GM21390 (cell line): ENCODE measurements around the gene SLC6A13.
"Not testable (repeated sequence)": the region's sequence is repeated elsewhere in the genome, so short reads cannot be mapped to it uniquely, and the experiment has no call there.

Experiments used
- ATAC-seq: cut with Tn5 transposase; IDR thresholded peaks from one replicate; pipeline ENCODE4 v1.9.1; 2021; ENCODE audit not compliant: unreplicated experiment

The SLC6A13 gene

DNA sequence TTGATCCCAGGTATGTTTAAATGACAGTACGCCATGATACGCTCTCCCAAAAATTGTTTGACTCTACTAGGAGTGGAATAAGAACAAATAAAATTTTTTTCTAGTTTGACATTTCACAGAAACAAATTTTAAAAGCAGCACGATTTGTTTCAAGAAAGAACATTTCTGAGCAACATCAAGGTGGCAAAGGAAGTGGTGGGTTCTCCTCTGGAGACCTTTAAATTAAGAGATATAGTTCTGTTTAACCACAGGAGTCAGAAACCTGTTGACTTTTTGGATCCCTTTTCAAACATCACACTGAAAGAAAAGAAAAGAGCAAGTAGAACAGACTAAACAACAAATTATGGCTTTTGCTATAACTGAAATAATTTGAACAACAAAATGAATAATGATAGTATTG lies 2.5 kb upstream of the SLC6A13 start:
- no peak for ATAC-seq

DNA sequence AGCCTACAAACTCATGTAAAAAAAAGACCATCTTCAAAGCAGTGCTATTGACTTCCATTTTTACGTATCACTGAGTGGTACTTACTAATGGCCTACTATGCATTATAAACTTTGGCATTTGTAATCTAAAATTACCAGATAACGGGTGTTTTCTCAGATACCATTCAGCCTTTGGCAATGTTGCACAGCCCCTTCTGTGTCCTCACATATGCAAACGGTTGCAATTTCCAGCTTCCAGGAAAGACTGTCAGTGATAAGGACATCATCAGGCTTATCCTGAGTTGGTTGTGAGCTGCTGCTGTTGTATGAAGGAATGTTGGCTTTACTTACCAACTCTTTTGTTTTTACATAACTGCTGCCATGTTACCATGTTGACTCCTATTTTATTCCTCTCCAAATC lies 1.6 kb upstream of the SLC6A13 start:
- no peak for ATAC-seq

DNA sequence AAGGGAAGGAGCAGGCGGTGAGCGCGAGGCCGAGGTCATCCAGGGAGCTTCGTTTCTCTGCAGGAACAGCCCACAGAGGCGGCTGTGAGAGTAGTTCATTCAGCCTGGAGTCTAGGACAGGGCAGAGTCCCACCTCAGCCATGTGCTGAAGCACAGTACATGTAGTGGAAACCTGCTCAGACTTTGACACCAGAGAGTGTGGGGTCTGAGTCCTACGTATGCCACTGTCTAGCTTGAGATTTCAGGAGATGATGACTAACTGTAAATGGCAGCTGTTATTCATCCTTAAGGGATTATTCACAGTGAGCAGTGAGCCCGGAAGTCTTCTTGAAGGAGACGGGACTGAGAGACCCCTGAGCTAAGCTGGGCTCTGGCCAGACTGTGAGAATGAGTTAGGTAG lies 938 bp upstream of the SLC6A13 start:
- ATAC-seq = no peak

DNA sequence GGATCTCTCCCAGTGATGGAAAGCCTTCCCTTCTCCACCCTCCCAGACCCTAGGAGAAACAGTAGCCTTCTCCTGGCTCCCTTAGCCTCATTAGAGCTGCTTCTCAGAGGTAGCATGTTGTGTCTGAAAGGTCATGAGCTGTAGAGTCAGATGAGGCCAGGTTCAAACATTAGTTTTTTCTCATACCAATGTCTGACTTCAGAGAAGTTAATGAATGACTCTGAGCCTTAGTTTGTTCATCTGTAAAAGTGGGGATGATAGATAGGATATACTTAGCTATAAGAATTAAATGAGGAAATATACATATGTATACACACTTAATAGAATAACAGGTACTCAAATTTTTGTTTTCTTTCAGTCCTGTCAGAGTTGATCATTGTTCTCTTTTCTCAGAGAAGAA lies 523 bp downstream of the SLC6A13 start:
- ATAC-seq = no peak

DNA sequence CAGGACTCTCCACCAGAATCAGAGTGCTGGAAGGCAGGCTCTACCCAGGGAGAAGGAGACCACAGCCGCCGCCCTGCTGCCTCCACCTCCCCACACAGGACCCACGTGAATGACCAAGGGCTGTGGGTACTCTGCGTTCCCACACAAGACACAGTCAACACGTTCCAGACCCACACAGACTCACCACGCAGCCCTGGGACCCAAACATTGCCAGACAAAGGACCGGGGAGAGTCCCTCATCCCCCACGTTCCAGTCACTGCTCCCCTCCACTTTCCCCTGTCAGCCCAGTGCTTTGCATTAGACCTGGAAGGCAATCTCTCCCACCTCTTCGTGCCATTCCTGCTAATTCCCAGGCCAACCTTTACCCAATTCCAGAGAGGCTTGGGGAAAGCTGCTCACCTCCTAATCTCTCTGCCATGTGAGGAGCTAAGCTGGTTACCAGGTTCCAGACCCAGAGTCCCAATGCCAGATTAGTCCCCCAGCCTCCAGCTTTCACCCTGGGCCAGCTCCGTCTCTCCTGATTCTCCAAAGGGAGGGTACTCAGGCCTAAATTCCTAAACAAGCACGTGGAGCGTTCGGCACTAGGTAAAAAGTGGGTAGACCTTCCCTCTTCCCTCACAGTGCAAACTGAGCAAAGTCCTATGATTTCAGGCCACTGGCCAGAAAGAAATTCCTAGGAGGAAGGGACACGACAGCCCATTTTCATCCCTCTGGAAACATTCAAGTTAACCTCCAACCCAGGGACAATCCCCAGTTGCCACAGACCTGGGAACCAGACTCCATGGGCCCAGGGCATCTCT lies 4.9 kb downstream of the SLC6A13 start:
- no peak for ATAC-seq

DNA sequence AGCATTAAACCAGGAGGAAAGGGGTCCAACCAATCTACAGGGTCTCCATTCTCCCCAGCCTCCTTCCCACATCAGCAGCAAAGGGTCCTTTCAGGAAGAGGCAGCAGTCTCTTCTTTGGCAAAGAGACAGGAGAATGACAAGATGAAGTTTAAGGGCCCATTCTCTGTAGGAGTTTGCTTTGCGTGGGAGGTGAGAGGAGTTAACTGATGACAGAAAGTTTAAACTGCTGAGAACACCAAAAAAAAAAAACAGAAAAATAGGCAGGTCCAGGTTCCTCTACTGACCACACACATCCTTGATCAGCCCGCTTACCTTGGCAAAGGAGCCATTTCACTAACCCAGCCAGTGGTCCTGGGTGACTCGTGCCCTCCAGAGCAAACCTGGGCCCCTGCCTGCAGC lies 5.7 kb downstream of the SLC6A13 start:
- no peak for ATAC-seq

DNA sequence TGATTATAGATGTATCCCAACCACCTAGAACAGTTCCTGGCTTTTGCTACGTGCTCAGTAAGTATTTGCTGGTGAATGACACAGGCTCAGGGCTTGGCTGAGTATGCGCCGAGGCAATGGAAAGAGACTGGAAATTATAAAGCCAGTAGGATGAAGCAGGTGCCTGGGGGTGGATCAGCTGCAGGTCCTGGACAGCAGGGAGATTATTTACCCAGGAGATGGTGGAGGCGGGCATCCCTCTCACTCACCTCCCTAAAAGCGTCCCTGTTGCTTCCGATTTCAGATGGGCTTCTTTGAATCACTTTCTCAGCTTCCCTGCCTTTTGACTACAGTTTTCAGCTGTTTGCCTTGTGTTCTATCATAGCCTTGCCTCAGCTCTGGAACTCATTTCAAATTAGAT lies 6.4 kb downstream of the SLC6A13 start:
- ATAC-seq = no peak

DNA sequence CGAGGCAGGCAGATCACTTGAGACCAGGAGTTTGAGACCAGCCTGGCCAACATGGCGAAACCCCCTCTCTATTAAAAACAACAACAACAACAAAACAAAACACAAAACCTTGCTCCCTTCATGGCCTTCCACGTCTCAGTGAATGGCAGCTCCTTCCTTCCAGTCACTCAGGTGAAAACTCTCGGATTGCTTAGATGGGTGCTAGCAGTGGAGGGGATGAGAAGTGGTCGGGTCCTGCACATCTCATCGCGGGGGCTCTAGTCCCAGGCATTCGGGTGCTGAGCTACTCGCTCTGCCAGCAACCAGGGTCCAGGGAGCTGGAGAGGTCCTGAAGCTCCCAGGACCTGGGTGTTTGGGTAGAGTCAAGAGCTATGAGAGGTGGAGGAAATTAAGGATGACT lies 7.7 kb downstream of the SLC6A13 start:
- ATAC-seq = no peak

DNA sequence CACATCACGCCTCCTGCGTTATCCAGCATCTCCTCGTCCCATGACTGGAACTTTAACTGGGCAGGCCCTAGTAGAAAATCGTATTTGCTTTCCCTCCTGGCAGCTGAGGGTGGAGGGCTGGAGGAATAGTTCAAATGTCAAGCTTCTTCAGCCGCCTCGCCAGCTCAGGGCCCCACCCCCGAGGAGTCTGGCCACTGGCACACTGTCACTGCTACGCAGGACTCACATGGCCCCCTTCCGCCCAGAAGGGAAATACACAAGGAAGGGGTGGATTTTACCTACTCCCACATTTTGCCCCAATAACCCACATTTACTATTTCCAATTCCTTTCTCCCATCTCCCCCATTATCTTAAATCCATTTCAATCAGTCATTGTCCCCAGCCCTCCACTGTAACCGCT lies 8.6 kb downstream of the SLC6A13 start:
- no peak for ATAC-seq

DNA sequence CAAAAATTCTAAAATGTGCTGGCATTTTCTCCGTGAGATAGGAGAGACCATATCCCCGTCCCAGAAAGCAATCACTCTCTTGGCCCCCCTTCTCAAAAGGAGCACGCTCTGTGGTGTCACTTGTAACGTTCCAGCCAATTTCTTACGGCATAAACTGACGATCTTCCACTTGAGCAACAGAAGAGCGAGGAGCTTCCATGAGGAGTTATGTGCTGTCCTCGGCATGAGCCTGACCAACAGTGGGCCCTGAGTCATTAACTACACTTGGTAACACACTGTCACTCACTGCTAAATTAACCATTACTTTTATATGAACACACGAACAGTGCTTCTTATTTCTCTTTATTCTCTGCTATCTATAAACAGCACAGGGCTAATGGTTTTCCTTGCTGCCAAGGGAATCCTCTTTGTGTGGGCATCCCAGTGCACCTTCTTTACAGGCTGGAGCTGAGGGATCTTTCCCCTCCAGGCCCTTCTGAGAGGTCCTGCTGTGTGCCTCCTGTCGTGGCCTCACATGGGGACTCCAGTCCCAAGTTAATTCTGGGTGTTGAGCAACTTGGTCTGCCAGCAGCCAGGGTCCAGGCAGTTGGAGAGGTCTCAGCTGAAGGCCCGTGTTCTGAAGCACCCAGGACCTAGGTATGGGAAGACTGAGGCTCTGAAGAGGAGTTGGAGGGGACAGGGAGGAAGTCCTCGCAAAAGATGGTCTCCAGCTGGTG lies 9.4 kb downstream of the SLC6A13 start:
- no peak for ATAC-seq

DNA sequence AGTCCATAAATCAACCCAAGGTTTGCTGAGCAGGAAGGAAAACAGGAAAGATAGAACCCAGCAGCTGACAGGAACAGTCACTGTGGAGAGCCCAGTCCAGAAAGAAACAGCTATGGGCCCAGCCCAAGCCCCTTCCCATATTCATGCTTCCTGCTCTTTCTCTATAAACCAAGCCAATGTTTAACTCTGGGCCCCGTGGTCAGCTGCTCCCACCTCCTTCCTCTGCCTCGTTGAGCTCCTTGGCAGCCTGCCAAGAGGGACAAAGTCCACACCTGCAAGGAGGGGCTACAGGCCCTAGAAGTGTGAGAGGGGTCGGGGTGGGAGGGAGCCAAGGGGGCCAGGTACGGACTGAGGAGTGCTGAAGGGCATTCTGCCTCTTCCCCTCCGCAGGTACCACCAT lies 10.0 kb downstream of the SLC6A13 start:
- no peak for ATAC-seq

DNA sequence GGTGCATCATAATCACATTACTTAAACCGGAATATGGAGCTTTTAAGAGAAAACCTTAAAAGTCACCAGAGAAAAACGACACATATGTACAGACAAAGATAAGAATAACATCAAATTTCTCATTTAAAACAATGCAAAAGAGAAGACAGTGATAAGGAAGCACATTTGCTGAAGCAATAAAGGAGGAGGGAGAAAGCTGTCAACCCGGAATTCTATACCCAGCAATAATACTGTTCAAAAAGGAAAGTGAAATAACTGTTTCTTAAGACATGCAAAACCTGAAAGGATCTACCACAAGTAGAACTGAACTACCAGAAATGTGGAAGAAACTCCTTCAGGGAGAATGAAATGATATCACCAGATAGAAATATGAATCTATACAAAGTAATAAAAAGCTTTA lies 15.4 kb downstream of the SLC6A13 start:
- no peak for ATAC-seq

DNA sequence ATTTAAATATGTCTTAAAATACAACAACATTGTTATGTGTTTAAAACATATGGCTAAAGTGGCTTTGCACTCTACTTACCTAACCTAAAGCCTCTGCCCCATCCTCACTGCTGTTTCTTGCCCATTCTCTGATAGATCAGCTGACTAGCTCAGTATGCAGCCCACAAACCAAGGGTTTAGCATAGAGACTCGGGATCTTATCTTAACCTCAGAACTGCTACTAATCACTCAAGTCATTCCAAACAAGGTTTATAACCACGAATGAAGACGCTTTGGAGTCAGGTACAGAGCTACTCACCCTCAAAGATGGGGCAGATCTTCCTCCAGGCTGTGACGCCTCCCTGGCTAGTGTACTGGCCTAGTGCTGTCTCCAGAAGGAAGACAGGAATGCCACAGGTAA lies 19.3 kb downstream of the SLC6A13 start:
- no peak for ATAC-seq

DNA sequence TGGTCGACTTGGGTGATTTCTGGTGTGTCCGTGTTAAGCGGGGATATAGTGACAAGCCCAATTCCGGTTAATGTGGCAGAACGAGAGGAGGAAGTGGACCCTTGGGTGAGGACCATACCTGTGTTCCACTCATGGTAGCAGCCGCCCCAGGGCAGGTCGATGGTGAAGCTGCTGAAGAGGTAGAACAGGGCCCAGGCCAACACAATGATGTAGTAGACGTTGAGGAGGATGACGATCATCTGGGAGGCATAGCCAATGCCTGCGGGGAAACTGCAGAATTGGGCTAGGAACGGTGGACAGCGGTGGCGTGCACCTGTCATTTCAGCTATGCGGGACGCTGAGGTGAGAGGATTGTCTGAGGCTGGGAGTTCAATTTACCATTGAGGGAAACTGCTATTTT lies 20.1 kb downstream of the SLC6A13 start:
- no peak for ATAC-seq

DNA sequence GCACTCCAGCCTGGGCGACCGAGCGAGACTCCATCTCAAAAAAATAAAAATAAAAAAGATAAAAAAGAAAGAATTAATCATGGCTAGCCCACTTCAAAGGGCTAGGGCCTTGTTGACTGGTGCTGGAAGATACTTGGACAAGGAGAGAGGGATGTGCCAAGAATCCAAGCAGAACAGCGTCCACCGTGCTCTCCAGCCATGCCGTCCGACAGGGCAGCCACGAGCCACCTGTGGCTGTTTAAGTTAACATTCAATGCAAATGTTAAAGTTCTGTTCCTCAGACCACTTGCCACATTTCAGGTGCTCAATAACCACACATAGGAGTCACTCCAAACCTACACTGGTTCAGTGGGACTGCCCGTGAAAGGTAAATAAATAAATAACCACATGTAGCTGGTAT lies 21.4 kb downstream of the SLC6A13 start:
- ATAC-seq = no peak

DNA sequence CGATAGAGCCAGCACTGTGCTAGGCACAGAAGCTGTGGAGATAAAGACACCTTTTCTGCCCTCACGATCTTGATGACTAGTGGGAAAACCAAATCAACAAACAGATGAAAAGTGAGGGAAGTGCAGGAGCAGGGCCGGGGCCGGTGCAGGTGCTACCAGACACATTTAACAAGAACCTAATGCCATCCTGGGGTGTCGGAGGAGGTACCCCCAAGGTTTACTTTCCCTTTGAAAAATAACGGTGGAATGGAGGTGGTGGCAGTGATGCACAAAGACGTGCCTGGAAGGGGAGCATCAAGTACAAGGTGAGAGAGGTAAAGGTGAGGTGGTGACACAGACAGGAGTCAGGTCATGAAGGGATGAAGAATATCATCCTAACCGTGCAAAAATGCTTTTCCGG lies 22.1 kb downstream of the SLC6A13 start:
- ATAC-seq = no peak

DNA sequence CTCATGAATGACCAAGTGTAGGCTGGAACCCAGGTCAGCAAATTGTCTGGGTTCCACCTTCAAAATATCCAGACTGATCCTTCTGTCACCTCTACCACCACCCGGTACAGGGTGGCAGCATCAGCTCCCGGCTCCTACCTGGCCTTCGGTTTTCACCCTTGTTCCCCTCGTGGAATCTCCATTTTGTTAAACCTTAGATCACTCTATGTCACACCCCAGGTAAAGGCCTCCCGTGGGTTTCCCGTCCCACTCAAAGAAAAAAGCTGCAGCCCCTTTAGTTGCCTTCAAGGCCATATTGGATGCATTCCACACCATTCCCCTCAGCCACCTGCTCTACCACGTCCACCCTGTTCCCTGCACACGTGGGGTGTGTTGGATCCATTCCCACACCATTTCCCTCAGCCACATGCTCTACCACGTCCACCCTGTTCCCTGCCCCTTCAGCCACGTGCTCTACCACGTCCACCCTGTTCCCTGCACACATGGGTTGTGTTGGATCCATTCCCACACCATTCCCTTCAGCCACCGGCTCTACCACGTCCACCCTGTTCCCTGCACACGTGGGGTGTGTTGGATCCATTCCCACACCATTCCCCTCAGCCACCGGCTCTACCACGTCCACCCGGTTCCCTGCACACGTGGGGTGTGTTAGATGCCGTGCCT lies 23.8 kb downstream of the SLC6A13 start:
- ATAC-seq = no peak

DNA sequence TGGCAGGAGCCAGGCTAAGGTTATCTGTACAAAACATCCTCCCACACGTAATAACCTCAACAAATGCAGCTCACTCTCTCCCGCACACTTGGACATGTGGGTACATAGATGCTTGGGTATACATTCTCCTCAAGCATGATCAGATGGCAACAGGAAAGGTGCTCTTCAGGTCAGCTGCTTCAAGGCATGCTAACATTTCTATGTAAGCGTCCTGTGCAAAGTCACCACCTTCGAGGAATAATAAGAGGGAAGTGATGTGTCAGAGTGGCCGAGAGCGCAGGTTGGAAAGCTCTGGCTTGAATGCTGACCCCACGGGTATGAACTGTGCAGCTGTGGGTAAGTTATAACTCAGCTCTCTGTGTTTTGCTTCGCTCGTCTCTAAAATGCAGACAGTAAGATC lies 24.5 kb downstream of the SLC6A13 start:
- ATAC-seq = no peak

DNA sequence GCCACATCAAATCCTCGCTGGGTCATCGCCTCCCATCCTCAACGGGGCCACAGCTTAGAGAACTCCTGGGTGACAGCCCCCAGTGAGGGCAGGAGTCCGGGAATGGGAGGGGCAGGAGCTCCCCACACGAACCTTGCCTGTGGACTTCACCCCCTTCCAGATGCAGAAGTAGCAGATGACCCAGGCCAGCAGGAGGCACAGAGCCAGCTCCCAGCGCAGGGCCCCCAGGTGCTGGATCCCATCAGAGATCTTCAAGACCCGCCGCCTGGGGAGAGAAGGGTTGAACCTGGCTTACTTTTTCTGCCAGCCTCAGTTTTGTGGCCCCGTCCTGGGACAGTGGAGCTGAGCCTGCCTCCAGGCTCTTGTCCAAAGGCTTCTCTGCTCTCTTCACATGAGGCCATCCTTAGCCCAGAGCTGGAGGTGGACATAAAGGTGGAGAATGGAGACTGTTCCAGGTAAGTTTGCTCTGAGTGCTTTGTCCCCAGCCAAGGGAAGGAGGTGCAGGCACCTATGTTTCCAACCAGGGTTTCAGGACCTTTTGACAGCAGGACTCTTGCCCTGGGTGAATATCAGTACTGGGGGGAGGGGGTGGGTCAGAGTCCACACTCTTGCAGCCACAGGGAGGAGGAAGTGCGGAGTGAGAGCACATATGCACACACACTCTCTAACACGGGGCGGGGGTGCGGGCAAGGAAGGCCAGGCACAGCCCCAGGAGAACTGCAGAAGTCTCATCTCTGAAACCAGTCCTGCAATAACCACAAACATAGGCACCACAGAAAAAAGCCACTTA lies 25.4 kb downstream of the SLC6A13 start:
- no peak for ATAC-seq

DNA sequence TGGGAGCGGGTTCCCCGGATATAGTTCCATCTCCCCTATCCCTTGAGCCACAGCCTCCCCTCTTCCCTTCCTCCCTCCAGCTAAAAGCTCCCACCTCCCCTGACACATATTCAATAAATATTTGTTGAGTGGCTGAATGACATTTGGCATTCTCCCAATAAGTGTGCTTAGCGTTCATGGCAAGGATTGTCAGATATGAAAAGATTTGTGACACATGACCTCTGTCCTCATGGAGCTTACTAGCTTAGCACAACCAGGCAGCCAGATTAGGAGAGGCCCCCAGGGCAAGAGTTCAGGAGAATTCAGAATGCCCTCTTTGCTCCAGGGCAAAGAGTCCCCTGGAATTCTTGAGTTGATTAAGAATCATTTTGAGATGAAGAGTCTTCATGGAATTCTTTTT lies 26.2 kb downstream of the SLC6A13 start:
- no peak for ATAC-seq

DNA sequence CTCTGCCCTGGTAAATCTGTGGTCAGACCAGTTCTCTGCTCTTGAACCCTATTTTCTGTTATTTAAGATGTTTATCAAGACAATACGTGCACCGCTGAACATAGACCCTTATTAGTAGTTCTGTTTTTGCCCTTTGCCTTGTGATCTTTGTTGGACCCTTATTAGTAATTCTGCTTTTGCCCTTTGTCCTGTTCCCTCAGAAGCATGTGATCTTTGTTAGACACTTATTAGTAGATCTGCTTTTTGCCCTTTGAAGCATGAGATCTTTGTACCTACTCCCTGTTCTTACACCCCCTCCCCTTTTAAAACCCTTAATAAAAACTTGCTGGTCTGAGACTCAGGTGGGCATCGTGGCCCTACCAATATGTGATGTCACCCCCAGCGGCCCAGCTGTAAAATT lies 26.7 kb downstream of the SLC6A13 start:
- ATAC-seq = not testable (repeated sequence)
